Measurements from ENCODE around the gene PRKAB2. TPM values are rescaled to one million over a fixed set of nuclear protein-coding genes. Genes with fewer than 3 reads are reported as not detected.
"Not testable (repeated sequence)": the region's sequence is repeated elsewhere in the genome, so short reads cannot be mapped to it uniquely, and the experiment has no call there.

Gene PRKAB2
- polyA plus RNA-seq, 1 donor, result 28.7 TPM

GRCh38 chr1:147110872-147111271 lies 61.4 kb downstream of the PRKAB2 start:
- no peak for DNase-seq

- no peak for DNase-seq
These were observed 61.8 kb downstream of the PRKAB2 start for GRCh38 chr1:147110434-147110833.

GRCh38 chr1:147109762-147110161 lies 62.5 kb downstream of the PRKAB2 start:
- DNase-seq, result no peak

- DNase-seq, result no peak
These were observed 63.2 kb downstream of the PRKAB2 start for GRCh38 chr1:147109041-147109440.

GRCh38 chr1:147106407-147106881 lies 65.8 kb downstream of the PRKAB2 start:
- DNase-seq, result not testable (repeated sequence)

- DNase-seq, result no peak
These were observed 66.4 kb downstream of the PRKAB2 start for GRCh38 chr1:147105909-147106308.

Other genes with a start within 250 kb of the PRKAB2 start
- 29.8 TPM for gene NBPF12, start 234.1 kb downstream of the PRKAB2 start, polyA plus RNA-seq (ENCODE audit: insufficient read length)
- gene FMO5, start 52.9 kb upstream of the PRKAB2 start, polyA plus RNA-seq (ENCODE audit: insufficient read length), result 10.5 TPM
- gene CHD1L, start 70.2 kb upstream of the PRKAB2 start, polyA plus RNA-seq (ENCODE audit: insufficient read length), result 74.2 TPM

Measured in left kidney (tissue), 2 donors.